GM18498 (cell line): ENCODE measurements around the gene ITPK1.

Experiments used
- ATAC-seq: cut with Tn5 transposase; IDR thresholded peaks from one replicate; pipeline ENCODE4 v1.9.1; 2021; ENCODE audit warnings: mild to moderate bottlenecking, moderate library complexity; ENCODE audit not compliant: unreplicated experiment

The ITPK1 gene

GRCh38 chr14:92994942-92995341 is 120.8 kb downstream of the ITPK1 start:
- no peak for ATAC-seq

GRCh38 chr14:92994131-92994676 is 121.5 kb downstream of the ITPK1 start:
- no peak for ATAC-seq

- ATAC-seq, result no peak
Observed at GRCh38 chr14:92993302-92993701, 122.4 kb downstream of the ITPK1 start.

GRCh38 chr14:92991536-92991935 is 124.2 kb downstream of the ITPK1 start:
- ATAC-seq, result no peak

GRCh38 chr14:92990456-92991430 is 125.0 kb downstream of the ITPK1 start:
- ATAC-seq, result no peak

- ATAC-seq, result no peak
Observed at GRCh38 chr14:92988786-92989755, 126.7 kb downstream of the ITPK1 start.

GRCh38 chr14:92987713-92988510 is 127.8 kb downstream of the ITPK1 start:
- ATAC-seq, result no peak

GRCh38 chr14:92987148-92987570 is 128.6 kb downstream of the ITPK1 start:
- no peak for ATAC-seq

- no peak for ATAC-seq
Observed at GRCh38 chr14:92986254-92987147, 129.2 kb downstream of the ITPK1 start.

GRCh38 chr14:92985521-92985920 is 130.2 kb downstream of the ITPK1 start:
- no peak for ATAC-seq

GRCh38 chr14:92984896-92985295 is 130.8 kb downstream of the ITPK1 start:
- no peak for ATAC-seq

- no peak for ATAC-seq
Observed at GRCh38 chr14:92984082-92984788, 131.5 kb downstream of the ITPK1 start.

- ATAC-seq, result no peak
Observed at GRCh38 chr14:92982956-92983355, 132.8 kb downstream of the ITPK1 start.

- ATAC-seq, result no peak
Observed at GRCh38 chr14:92981726-92982125, 134.0 kb downstream of the ITPK1 start.

GRCh38 chr14:92980866-92981265 is 134.9 kb downstream of the ITPK1 start:
- no peak for ATAC-seq

GRCh38 chr14:92978229-92979021 is 137.3 kb downstream of the ITPK1 start:
- ATAC-seq, result no peak

GRCh38 chr14:92976268-92976667 is 139.5 kb downstream of the ITPK1 start:
- no peak for ATAC-seq
